ENCODE results near the gene MBOAT1. TPM values are rescaled to one million over a fixed set of nuclear protein-coding genes. Genes with fewer than 3 reads are reported as not detected.

MBOAT1 gene
- total RNA-seq, 1 donor from 2014 or later, result 6.4 TPM

- Mint-ChIP-seq H3K27me3 (ENCODE audit: low read depth, unreplicated experiment) (no peaks in the 10 kb centered on the region), H3K9me3 (ENCODE audit: unreplicated experiment) (peaks cover 3% of the 10 kb centered on the region), H3K4me3 (ENCODE audit: unreplicated experiment) (no peak overlapping the region), H3K36me3 (ENCODE audit: low read depth, unreplicated experiment) (peaks cover 2% of the 10 kb centered on the region), H3K27ac (ENCODE audit: unreplicated experiment) (no peak overlapping the region), H3K4me1 (ENCODE audit: low read depth, unreplicated experiment) (no peaks in the 10 kb centered on the region)
- no peak overlapping the region for H3K4me3 ChIP-seq (ENCODE audit: insufficient read depth, low read depth, low read length)
- no peaks in the 10 kb centered on the region for H3K27me3 ChIP-seq (ENCODE audit: insufficient read depth, low read length)
- H3K9ac ChIP-seq (ENCODE audit: low read length), result no peak overlapping the region
- H4K20me1 ChIP-seq (ENCODE audit: insufficient read depth, low read length), result no peaks in the 10 kb centered on the region
- no peaks in the 10 kb centered on the region for H3K36me3 ChIP-seq (ENCODE audit: insufficient read depth, low read length)
- H3K9me3 ChIP-seq (ENCODE audit: insufficient read depth, low read depth, low read length), result no peaks in the 10 kb centered on the region
- no peak overlapping the region for H3K27ac ChIP-seq (ENCODE audit: low read depth, low read length)
- no peak overlapping the region for H3K4me2 ChIP-seq (ENCODE audit: low read length)
- no peaks in the 10 kb centered on the region for H3K4me1 ChIP-seq (ENCODE audit: insufficient read depth, low read length)
- DNase-seq (ENCODE audit: low read depth) (no peak), FAIRE-seq (no peak)
- H2AFZ ChIP-seq (ENCODE audit: low read depth, low read length), result no peak overlapping the region
- TF ChIP-seq EZH2 (IDR thresholded peaks at IDR 0.05; ENCODE audit: insufficient read depth, low read length), result no peak
- no peaks in the 10 kb centered on the region for H3K79me2 ChIP-seq (ENCODE audit: insufficient read depth, low read length)
These were observed 41.7 kb downstream of the MBOAT1 start for GRCh38 chr6:20170455-20171148.

GRCh38 chr6:20169786-20170185 lies 42.5 kb downstream of the MBOAT1 start:
- no peak overlapping the region for H3K4me3 Mint-ChIP-seq (ENCODE audit: unreplicated experiment)
- H3K4me1 Mint-ChIP-seq (ENCODE audit: low read depth, unreplicated experiment), result no peaks in the 10 kb centered on the region
- no peaks in the 10 kb centered on the region for H3K27me3 Mint-ChIP-seq (ENCODE audit: low read depth, unreplicated experiment)
- Histone ChIP-seq H4K20me1 (ENCODE audit: insufficient read depth, low read length) (no peaks in the 10 kb centered on the region), H3K4me2 (ENCODE audit: low read length) (no peak overlapping the region), H2AFZ (ENCODE audit: low read depth, low read length) (no peak overlapping the region), H3K27ac (ENCODE audit: low read depth, low read length) (no peak overlapping the region), H3K9me3 (ENCODE audit: insufficient read depth, low read depth, low read length) (no peaks in the 10 kb centered on the region), H3K4me3 (ENCODE audit: insufficient read depth, low read depth, low read length) (no peak overlapping the region), H3K36me3 (ENCODE audit: insufficient read depth, low read length) (no peaks in the 10 kb centered on the region), H3K4me1 (ENCODE audit: insufficient read depth, low read length) (no peaks in the 10 kb centered on the region), H3K27me3 (ENCODE audit: insufficient read depth, low read length) (no peaks in the 10 kb centered on the region), H3K79me2 (ENCODE audit: insufficient read depth, low read length) (no peaks in the 10 kb centered on the region), H3K9ac (ENCODE audit: low read length) (no peak overlapping the region)
- H3K9me3 Mint-ChIP-seq (ENCODE audit: unreplicated experiment), result peaks cover 3% of the 10 kb centered on the region
- no peak for DNase-seq (ENCODE audit: low read depth)
- peaks cover 2% of the 10 kb centered on the region for H3K36me3 Mint-ChIP-seq (ENCODE audit: low read depth, unreplicated experiment)
- no peak for FAIRE-seq
- TF ChIP-seq EZH2 (IDR thresholded peaks at IDR 0.05; ENCODE audit: insufficient read depth, low read length) (no peak), CTCF (IDR thresholded peaks at IDR 0.05; ENCODE audit: insufficient read depth, low read depth, low read length) (no peak)
- H3K27ac Mint-ChIP-seq (ENCODE audit: unreplicated experiment), result no peak overlapping the region

- no peak for DNase-seq (ENCODE audit: low read depth)
- H3K4me1 Mint-ChIP-seq (ENCODE audit: low read depth, unreplicated experiment), result no peaks in the 10 kb centered on the region
- Histone ChIP-seq H3K4me3 (ENCODE audit: insufficient read depth, low read depth, low read length) (no peak overlapping the region), H3K9ac (ENCODE audit: low read length) (no peak overlapping the region), H3K9me3 (ENCODE audit: insufficient read depth, low read depth, low read length) (no peaks in the 10 kb centered on the region), H3K4me1 (ENCODE audit: insufficient read depth, low read length) (no peaks in the 10 kb centered on the region), H3K27me3 (ENCODE audit: insufficient read depth, low read length) (no peaks in the 10 kb centered on the region), H3K36me3 (ENCODE audit: insufficient read depth, low read length) (no peaks in the 10 kb centered on the region), H3K4me2 (ENCODE audit: low read length) (no peak overlapping the region), H3K27ac (ENCODE audit: low read depth, low read length) (no peak overlapping the region), H2AFZ (ENCODE audit: low read depth, low read length) (no peak overlapping the region), H4K20me1 (ENCODE audit: insufficient read depth, low read length) (no peaks in the 10 kb centered on the region), H3K79me2 (ENCODE audit: insufficient read depth, low read length) (no peaks in the 10 kb centered on the region)
- H3K36me3 Mint-ChIP-seq (ENCODE audit: low read depth, unreplicated experiment), result peaks cover 2% of the 10 kb centered on the region
- no peak overlapping the region for H3K4me3 Mint-ChIP-seq (ENCODE audit: unreplicated experiment)
- H3K9me3 Mint-ChIP-seq (ENCODE audit: unreplicated experiment), result peaks cover 3% of the 10 kb centered on the region
- FAIRE-seq, result no peak
- TF ChIP-seq CTCF (IDR thresholded peaks at IDR 0.05; ENCODE audit: insufficient read depth, low read depth, low read length) (no peak), EZH2 (IDR thresholded peaks at IDR 0.05; ENCODE audit: insufficient read depth, low read length) (no peak)
- no peaks in the 10 kb centered on the region for H3K27me3 Mint-ChIP-seq (ENCODE audit: low read depth, unreplicated experiment)
- no peak overlapping the region for H3K27ac Mint-ChIP-seq (ENCODE audit: unreplicated experiment)
These were observed 43.1 kb downstream of the MBOAT1 start for GRCh38 chr6:20169119-20169557.

All from astrocyte (in vitro differentiated cells and primary cell).